Measurements from ENCODE around the gene FLNB.

Gene FLNB

GRCh38 chr3:57961828-57962447 is 46.3 kb upstream of the FLNB start:
- H3K36me3 ChIP-seq: no peaks in the 10 kb centered on the region
- no peaks in the 10 kb centered on the region for H3K27me3 ChIP-seq
- H3K4me3 ChIP-seq (ENCODE audit: low read depth in 1 of 2, low read length in 1 of 2): no peak overlapping the region
- no peaks in the 10 kb centered on the region for H3K9me3 ChIP-seq
- no peak for TF ChIP-seq CTCF (IDR thresholded peaks at IDR 0.05)
- peaks cover 12 to 19% of the 10 kb centered on the region in 2 experiments for H3K4me1 ChIP-seq (ENCODE audit: control insufficient read depth in 1 of 2, insufficient read depth in 1 of 2, low read depth in 1 of 2, low read length in 1 of 2)
- no peak overlapping the region for H3K27ac ChIP-seq

- H3K4me3 ChIP-seq (ENCODE audit: low read depth in 1 of 2, low read length in 1 of 2): no peak overlapping the region
- no peaks in the 10 kb centered on the region for H3K9me3 ChIP-seq
- no peak for TF ChIP-seq CTCF (IDR thresholded peaks at IDR 0.05)
- no peaks in the 10 kb centered on the region for H3K27me3 ChIP-seq
- H3K4me1 ChIP-seq (ENCODE audit: control insufficient read depth in 1 of 2, insufficient read depth in 1 of 2, low read depth in 1 of 2, low read length in 1 of 2): peaks cover 12 to 19% of the 10 kb centered on the region in 2 experiments
- no peak overlapping the region for H3K27ac ChIP-seq
- no peaks in the 10 kb centered on the region for H3K36me3 ChIP-seq
Measured at GRCh38 chr3:57962448-57962834, 45.8 kb upstream of the FLNB start.

- H3K4me3 ChIP-seq (ENCODE audit: low read depth in 1 of 2, low read length in 1 of 2): no peak overlapping the region
- H3K27me3 ChIP-seq: no peaks in the 10 kb centered on the region
- no peaks in the 10 kb centered on the region for H3K9me3 ChIP-seq
- no peak overlapping the region for H3K27ac ChIP-seq
- no peaks in the 10 kb centered on the region for H3K36me3 ChIP-seq
- no peak for TF ChIP-seq CTCF (IDR thresholded peaks at IDR 0.05)
- peaks cover 9 to 15% of the 10 kb centered on the region in 2 experiments for H3K4me1 ChIP-seq (ENCODE audit: control insufficient read depth in 1 of 2, insufficient read depth in 1 of 2, low read depth in 1 of 2, low read length in 1 of 2)
Measured at GRCh38 chr3:57963811-57964346, 44.3 kb upstream of the FLNB start.

- Histone ChIP-seq H3K4me1 (ENCODE audit: control insufficient read depth in 1 of 2, insufficient read depth in 1 of 2, low read depth in 1 of 2, low read length in 1 of 2) (no peaks in the 10 kb centered on the region), H3K27me3 (no peaks in the 10 kb centered on the region), H3K27ac (no peak overlapping the region), H3K4me3 (ENCODE audit: low read depth in 1 of 2, low read length in 1 of 2) (no peak overlapping the region), H3K36me3 (no peaks in the 10 kb centered on the region), H3K9me3 (no peaks in the 10 kb centered on the region)
- no peak for TF ChIP-seq CTCF (IDR thresholded peaks at IDR 0.05)
Measured at GRCh38 chr3:57966829-57967228, 41.4 kb upstream of the FLNB start.

- Histone ChIP-seq H3K9me3 (no peaks in the 10 kb centered on the region), H3K36me3 (no peaks in the 10 kb centered on the region), H3K27me3 (no peaks in the 10 kb centered on the region), H3K27ac (no peak overlapping the region), H3K4me3 (ENCODE audit: low read depth in 1 of 2, low read length in 1 of 2) (no peak overlapping the region), H3K4me1 (ENCODE audit: control insufficient read depth in 1 of 2, insufficient read depth in 1 of 2, low read depth in 1 of 2, low read length in 1 of 2) (no peaks in the 10 kb centered on the region)
- no peak for TF ChIP-seq CTCF (IDR thresholded peaks at IDR 0.05)
Measured at GRCh38 chr3:57967590-57967989, 40.6 kb upstream of the FLNB start.
